COLO829 (cell line): ENCODE measurements around the gene RGS7.
"Not testable (repeated sequence)": the region's sequence is repeated elsewhere in the genome, so short reads cannot be mapped to it uniquely, and the experiment has no call there.

ENCODE experiments used
- DNase-seq: peaks from one replicate; pipeline ENCODE4 v3.0.0; 2012; ENCODE audit warnings: low spot score

RGS7 gene

DNA sequence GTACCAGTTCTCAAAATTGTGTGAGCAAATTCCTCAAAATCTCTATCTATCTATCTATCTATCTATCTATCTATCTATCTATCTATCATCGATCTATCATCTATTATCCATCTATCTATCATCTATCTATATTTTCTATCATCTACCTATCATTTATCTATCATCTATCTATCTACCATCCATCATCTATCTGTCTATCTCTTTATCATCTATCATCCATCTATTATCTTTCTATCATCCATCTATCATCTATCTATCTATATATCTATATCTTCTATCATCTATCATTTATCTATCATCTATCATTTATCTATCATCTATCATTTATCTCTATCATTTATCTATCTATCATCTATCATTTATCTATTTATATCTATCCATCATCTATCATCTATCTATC lies 380.3 kb downstream of the RGS7 start:
- no peak for DNase-seq

DNA sequence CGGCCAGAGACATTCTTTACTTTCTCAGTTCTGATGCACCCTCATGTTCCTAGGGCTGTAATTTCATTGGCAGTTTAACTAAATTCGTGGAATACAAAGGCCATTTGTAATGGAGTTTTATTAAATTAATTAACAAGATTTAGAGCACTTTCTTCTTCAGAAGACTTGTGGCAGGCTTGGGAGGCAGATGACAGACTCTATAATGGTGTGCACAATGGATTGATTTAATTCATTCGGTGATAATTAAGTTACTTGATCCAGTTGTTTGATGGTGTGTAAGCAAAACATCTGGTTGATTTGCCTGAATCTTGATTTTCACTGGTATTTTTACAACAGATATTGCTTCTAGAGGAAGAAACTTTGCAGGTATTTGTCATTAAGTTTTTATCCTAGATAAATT lies 383.1 kb downstream of the RGS7 start:
- DNase-seq: no peak

DNA sequence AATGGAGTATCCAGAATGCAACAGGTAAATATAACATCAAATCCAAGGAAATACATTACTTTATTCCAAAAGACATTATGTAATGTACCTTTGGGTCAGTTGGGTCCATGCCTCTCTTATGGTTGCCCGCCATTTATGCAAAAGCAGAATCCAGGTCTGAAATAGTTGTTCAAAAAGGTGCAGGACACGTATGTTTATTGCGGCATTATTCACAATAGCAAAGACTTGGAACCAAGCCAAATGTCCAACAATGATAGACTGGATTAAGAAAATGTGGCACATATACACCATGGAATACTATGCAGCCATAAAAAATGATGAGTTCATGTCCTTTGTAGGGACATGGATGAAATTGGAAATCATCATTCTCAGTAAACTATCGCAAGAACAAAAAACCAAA lies 384.9 kb downstream of the RGS7 start:
- not testable (repeated sequence) for DNase-seq

DNA sequence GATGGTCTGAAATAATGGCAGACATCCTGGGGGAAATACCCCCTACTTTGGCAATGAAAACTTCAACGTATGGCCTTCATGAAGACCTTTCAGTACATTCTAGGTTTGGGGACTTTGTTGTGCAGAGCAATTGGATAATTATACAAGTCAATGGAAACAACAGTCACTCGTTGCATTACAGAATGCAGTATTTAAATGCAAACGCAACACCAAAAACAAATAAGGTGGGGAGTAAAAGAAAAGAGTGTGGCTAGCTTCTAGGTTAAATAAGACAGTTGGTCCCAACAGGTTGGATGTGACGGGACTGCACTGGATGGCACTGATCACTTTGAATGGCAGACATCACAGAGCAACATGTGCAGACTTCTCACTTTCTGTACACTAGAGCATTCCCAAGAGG lies 386.8 kb downstream of the RGS7 start:
- DNase-seq: no peak

DNA sequence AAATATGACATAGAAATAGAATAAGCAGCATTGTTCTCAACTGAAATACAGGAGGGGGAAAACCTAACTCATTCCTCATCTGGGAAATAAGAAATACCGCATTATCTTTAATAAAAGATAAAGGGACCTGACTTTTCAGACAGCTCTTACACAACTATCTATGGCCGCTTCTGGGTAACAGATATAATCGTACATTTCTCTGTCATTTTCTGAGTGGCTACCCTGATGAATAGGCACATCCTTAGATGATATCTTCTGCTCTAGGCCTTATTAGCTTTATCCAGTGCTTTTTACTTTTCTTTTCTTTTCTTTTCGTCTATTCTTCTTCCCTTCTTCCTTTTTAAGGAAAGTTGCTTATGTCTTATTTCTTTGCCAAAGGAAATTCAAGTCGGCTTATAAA lies 388.1 kb downstream of the RGS7 start:
- DNase-seq: no peak

DNA sequence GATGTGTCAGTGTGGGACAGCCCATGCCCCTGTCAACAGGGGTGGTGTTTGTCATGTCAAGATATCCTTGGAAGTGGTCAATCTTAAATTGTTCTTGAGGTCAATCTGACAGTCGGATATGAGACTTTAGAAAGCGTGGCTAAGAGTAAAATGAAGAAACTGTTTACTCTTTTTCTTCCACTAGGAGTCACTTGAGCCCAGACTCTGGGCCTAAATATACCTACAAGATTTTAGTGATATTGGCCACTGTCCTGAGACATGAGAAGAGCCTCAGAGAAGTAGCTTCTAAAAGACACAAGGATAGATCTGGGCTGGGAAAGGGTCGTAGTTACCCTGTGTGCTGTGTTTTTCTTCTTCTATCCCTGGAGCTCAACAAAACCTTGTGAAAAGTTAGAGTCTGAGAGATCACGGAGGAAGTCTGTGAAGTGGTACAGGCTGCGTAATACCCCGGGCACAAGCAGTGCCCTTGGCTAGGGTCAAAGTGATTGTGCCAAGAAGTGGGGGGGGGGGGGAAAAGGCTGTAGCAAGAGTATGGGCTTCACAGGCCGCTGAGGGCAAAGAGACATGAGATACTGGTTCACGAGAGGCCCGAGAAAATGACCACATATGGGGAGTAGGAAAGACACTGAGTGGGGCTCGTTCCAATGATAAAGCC lies 389.8 kb downstream of the RGS7 start:
- DNase-seq: peak; percentile 21

DNA sequence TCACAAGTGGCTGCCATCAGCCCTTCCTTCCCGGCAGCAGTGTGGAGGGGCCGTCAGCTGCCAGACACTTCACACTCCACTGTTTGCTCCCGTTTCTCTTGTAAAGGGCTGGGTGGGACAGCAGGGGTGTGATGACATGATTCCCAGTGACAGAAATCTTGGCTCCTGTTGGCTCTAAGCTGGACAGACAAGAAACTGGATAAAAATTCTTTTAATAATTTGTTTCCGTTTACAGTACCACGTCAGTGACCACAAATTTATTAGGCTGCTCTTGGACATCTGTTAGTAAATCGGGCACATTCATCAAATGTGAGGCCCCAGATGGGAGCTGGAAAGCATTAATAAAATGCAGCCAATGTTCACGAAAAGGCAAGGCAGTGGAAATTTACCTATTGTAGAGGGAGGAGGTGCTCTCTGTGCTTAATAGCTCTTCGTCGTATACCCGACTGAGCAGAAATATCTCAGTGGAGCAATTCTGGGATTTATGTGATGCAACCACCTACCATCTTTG lies 391.4 kb downstream of the RGS7 start:
- no peak for DNase-seq

DNA sequence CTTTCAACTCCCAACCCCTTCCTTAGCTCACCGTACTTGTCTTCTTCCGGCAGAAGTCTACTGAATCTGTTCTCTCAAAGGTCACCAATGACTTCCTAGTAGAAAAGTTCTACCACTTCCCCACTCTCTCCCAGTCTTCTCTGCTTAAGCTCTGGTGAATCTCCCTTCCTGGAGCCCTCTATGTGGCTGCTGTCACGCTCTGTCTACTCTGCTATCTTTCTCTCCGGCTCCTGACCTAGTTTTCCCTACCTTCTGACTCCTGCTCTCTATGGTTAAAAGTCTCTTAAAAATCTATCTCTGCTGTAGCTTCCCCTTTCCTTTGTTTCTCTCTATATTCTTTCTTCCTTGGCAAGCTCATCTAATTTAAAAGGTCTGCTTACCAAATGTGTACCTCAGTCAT lies 394.9 kb downstream of the RGS7 start:
- DNase-seq: no peak

DNA sequence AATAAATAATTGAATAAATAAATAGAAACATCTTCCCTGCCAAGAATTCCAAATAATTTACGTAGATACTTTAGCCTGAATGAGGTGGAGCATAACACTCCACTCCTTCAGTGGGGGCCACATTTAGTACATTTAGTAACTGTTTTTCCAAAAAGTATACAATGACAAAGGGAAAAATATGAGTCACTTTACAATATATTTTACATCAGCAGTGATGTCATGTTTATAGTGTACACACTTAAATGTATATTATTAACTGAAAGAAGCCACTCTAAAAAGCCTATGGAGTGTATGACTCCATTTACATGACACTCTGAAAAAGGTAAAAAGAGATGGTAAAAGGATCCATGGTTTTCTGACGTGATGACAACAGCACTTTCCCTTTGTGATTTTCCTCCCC lies 400.6 kb downstream of the RGS7 start:
- DNase-seq: no peak

DNA sequence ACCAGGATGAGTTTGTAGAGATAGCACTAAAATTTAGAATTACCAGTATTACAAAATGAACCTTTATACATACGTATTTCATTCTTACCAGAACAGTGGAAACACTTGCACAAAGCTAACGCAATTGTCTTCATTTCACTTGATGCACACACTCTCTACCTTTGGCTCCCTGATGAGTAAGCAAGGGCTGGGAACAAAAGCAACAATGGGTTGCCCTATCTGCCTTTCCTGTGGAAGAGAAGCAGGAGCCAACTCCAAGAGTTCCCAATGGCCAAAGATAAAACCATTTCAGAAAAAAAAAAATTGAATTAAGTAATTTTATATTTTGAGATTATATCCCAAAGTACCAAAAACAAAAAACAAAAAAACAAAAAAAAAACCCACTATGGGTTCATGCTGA lies 401.0 kb downstream of the RGS7 start:
- DNase-seq: no peak

DNA sequence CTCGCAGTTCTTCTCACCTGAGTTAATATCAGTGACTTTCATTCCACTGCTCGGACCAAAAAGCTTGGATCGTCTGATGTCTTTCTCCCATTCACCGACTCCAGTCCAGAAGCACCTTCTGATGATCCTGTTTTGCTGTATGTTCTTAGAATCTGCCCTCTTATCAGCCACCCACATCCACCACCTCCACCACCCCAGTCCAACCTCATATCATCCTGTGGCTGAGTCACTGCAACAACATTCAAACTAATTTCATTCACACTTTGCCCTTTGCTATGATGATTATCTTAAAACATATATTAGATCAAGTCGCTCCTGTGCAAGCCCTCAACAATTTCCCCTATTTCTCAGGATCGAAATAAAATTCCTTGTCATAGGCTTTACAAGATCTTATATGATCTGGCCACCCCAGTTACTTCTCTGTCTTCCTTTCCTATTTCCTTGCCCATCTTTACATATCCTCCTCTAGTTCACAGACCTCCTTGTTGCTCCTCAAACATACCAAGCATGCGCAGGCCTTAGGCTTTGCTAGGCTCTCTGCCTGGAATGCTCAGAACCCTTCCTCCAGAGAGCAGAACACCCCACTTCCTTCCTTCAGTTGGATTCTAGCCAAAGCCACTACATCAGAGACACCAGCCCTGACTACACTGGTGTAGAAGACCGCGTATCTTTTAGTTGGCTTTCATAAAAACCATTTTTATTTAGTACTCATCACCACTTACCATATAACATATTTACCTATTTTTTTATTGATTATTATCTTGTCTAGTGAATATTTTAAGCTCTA lies 409.4 kb downstream of the RGS7 start:
- no peak for DNase-seq

DNA sequence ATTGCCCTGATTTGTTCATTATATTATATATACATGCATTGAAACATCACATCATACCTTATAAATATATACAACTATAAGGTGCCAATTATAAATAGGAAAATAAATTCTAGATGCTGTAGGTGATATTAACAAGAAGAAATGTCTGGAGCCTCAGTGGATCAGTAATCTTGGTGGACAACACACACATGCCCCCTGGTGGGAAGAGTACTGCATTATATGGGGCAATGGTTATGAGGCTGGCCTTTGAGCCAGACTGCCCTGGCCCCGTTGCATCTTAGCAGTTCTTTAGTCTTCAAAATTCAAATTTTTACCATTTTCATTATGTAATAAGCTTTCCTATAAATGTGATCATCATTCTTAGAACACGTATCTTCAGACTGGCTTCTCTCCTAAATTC lies 410.1 kb downstream of the RGS7 start:
- peak; percentile 82 for DNase-seq

DNA sequence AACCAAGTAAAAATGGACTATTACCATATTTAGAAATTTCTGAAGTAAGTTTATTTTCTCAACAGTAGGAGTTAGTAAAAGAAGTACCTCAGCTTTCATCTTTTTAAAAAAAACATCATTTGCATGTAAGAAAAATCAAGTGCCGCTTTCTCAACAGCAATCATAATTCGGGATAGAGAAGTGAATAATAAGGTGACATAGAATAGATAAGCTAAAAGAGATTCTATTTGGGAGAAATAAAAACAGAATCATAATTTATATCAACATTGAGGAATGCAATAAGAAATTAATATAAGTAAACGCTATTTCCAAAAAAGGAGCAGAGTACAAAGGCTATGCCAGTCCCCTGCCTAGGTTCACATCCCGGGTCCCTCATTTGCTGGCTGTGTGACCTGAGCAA lies 414.1 kb downstream of the RGS7 start:
- no peak for DNase-seq

DNA sequence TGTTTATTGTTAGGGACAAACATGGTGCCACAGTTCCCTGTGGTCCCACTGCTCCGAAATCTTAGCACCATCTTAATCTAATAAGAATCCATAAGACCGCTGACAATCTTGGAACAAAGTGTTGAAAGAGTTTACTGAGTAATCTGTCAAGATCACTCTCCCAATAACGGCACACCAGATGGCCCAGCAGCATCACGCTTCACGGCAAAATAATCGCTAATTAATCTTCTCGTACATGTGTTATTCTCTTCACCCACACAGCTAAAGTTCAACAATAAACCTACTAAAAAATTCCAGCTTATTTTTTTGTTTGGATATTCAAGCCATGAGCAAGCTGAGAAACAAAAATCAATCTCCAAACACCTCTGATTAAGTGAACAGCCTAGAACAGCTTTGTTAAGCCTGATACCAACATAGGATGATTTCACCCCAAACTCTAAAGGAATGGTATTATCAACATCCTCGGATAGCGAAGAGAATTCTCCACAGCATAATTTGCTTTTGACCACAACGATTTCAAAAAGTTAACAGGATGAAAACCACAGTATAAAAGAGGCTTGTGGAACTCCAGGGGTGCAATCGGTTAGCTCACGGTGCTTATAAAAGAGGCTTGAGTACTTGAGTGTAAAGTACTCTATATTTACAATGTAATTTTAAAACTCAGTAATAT lies 415.2 kb downstream of the RGS7 start:
- no peak for DNase-seq

DNA sequence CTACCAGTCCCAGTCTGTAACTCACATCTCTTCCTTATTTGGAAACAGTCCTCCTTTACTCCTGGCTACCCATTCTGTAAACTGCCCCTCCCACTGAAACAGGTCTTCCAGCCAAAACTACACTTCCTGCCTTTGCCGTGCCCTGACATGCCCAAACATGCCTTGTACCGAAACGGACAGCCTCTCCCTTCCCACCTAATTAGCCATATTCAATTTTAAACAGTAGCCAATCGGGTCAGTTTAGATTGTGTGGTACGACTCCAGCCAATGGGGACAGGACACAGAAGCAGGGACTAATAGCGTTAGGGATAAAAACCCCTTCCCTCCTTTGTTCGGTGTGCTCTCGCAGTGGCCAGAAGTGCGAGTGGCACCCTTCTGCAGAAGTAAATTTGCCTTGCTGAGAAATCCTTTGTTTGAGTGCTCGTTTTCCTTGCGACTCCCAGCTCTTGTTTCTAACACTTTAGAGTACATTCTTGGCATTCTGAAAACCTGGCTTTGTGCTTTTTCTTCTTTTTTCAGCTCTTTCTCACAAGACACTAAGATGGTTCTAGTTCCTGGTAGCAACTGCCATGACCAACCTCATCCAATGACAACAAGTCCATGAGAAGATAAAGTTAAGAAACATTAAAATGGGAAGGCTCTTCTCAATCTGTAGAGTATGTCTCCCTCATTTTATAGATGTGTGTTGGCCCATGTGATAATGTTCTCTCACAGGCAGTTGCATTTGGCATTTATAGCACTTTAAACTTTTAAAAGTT lies 419.9 kb downstream of the RGS7 start:
- DNase-seq: no peak

DNA sequence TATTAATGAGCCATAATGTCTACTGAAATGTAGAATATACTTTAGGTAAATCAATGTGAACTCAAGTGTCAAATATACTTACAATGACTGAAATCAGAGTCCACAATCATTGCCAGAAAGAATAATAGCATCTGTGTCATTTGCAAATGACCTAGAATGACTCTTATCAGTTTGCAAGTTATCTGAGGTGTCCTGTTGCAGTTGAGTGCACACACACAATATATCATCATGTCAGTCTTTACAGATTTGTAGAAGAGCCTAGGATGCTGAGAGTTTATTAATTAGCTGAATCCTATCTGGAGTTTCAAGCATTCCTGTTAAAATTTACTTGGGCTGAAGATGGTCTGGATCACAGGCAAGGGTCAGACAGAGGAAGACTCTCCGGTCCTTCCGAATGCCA lies 421.1 kb downstream of the RGS7 start:
- no peak for DNase-seq

DNA sequence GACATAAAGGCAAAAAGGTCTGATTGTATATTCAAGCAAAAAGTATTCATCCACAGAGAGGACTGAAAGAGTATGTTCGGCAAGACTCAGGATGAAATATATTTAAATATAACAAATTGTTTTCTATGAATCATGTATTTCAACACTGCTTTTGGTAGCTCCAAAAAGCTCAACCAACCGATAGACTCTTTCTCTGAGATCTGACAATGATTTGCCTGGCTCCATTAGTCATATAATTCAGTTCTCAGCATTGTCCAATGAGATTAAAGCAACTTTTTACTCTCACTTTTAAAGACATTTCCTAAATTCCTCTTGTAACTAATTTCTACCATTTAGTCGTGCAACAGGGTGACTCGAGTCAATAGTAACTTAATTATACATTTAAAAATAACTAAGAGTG lies 426.0 kb downstream of the RGS7 start:
- no peak for DNase-seq

DNA sequence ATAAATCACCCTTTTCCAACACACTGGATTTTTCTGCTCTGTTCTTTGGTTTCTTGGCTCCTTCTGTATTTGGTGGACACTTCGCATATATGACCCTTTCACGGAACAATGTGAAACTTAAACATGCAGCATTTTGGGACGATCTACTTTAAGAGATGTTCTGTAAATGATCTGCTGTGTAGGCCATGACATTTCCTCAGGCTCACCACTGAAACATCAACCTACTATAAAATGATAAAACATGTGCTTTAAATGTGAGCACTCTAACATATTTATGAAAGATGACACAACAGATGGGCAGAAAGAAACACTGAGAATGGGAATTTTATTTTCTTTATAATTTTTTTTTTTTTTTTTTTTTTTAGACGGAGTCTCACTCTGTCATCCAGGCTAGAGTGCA lies 428.7 kb downstream of the RGS7 start:
- no peak for DNase-seq

DNA sequence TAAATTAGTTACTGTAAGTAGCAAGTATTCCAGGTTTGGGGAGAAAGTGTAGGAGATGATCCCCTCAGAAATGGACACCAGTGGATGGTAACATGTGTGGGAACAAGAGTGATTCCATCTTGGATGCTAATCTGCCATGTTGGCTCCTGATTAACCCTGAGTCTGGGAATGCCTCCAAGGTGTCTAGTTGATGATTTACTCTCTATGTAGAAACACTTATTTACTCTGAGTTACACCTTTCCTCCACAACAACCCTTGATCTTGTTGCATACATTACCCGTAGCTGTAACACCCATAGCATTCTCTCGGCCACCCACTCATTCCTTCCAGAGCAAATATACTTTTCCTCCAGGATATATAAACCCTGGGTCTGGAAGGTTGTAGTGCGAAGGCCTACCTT lies 429.2 kb downstream of the RGS7 start:
- DNase-seq: no peak

DNA sequence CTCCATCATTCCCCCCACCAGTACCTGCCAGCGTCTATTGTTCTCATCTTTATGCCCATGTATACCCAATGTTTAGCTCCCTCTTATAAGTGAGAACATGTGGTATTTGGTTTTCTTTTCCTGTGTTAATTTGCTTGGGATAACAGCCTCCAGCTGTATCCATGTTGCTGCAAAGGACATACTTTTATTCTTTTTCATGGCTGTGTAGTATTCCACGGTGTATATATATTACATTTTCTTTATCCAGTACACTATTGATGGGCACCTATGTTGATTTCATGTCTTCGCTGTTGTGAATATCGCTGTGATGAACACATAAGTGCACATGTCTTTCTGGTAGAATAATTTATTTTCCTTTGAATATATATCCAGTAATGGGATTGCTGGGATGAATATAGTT lies 431.7 kb downstream of the RGS7 start:
- no peak for DNase-seq

DNA sequence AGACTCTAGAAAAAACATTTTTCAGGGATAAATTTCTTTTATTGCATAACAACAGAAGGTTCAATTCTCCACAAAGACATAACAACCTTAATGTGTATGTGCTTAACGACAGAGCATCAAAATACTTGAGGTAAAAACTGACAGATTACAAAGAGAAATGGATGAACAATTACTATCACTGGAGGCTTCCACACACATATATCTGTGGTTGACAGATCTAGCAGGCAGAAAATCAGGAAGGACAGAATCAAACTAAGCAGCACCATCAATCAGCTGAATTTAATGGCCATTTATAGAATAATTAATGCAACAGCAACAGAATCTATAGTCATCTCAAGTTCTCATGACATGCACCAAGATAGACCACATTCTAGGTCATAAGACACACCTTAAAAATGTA lies 439.0 kb downstream of the RGS7 start:
- no peak for DNase-seq

DNA sequence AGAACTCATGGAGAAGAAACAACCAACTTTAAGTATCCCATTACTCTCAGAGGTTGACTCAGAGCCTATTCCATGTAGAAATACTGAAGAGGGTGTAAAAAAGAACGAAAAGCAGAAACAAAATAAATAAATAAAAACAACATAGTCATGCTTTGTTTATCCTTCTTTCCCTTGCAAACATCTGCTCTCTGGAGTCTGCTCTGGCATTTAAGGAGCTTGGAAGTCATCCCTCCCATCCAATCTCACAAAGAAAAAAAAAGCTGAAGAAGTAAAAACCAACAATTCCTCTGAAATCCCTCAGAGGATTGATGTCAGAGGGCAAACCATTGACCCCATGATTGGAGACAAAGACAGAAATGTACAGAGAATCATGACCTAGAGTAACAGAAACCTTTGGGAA lies 442.5 kb downstream of the RGS7 start:
- no peak for DNase-seq

DNA sequence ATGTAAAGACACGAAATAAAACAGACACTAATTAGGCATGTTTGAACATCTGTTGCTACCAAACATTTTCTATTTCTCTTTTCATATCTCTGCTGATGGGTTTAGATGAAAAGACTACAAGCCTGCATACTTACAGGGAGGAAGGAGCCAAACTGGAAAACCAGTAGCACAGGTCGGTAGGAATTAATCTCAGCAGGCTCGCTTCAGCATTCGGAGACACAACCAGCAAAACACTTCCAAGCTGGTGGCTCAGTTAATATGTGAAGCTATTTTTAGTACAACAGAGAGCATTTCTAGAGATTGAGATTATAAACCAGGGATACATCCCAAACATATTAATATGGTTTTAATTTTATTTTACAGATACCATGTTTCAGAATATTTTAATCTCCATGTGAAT lies 444.2 kb downstream of the RGS7 start:
- no peak for DNase-seq
